K562 (cell line): ENCODE results near the gene ASB6. TPM values are rescaled to one million over a fixed set of nuclear protein-coding genes. Genes with fewer than 3 reads are reported as not detected.
A peak's percentile ranks its signal among the peaks of the same experiment; 100 is the strongest.

ENCODE experiments used
- BCL6 ChIP-seq: fragments of 250-450 bp; sonication (Bioruptor Pico); IDR thresholded peaks from 2 replicates; pipeline ENCODE4 v1.4.0; 2020
- BRF2 ChIP-seq: IDR thresholded peaks from 3 replicates; pipeline ENCODE4 v1.6.1; 2011; ENCODE audit warnings: borderline replicate concordance, mild to moderate bottlenecking; ENCODE audit not compliant: insufficient read length, insufficient read depth
- CBX8 ChIP-seq: fragments of 200-600 bp; sonication (generic); IDR thresholded peaks from 2 replicates; pipeline ENCODE4 v1.6.1; 2012; ENCODE audit warnings: borderline replicate concordance, mixed run types, low read depth, mild to moderate bottlenecking, moderate library complexity, mixed read lengths, low read length, control low read depth, inconsistent platforms; ENCODE audit not compliant: poor library complexity, severe bottlenecking; ENCODE audit errors: extremely low read depth
- E2F1 ChIP-seq: sonication (generic); formaldehyde crosslinking; IDR thresholded peaks from 2 replicates; pipeline ENCODE4 v1.8.1; 2023; ENCODE audit warnings: mild to moderate bottlenecking, missing genetic modification reagents, moderate library complexity
- E4F1 ChIP-seq: fragments of 250-450 bp; sonication (Bioruptor Pico); IDR thresholded peaks from 2 replicates; pipeline ENCODE4 v1.5.0; 2021; ENCODE audit warnings: mild to moderate bottlenecking, borderline replicate concordance
- HDGF ChIP-seq: fragments of 450-650 bp; IDR thresholded peaks from 2 replicates; pipeline ENCODE4 v1.6.1; 2016
- NCOA4 ChIP-seq: fragments of 450-650 bp; IDR thresholded peaks from 2 replicates; pipeline ENCODE4 v1.6.1; 2018; ENCODE audit warnings: mild to moderate bottlenecking; ENCODE audit not compliant: partially characterized antibody
- NR2C2 ChIP-seq, 2 experiments: fragments of 200-800 bp in 1 of 2; sonication (Bioruptor generic) in 1 of 2; sonication (generic) in 1 of 2; formaldehyde crosslinking in 1 of 2; IDR thresholded peaks; 2 replicates each; pipeline versions ENCODE4 v1.6.1 to v1.8.0; 2016 to 2022; ENCODE audit warnings: mild to moderate bottlenecking in 1 of 2, missing compliant biosample characterization in 1 of 2, missing genetic modification characterization in 1 of 2, missing genetic modification reagents in 1 of 2
- SAP30 ChIP-seq: fragments of 200-600 bp; sonication (generic); IDR thresholded peaks from 2 replicates; pipeline ENCODE4 v1.6.1; 2012; ENCODE audit warnings: borderline replicate concordance, low read depth, mild to moderate bottlenecking, moderate library complexity, low read length, control low read depth, inconsistent platforms; ENCODE audit not compliant: insufficient read depth, poor library complexity, severe bottlenecking
- SIX5 ChIP-seq, 2 experiments: IDR thresholded peaks; 2 replicates each; pipeline ENCODE4 v1.6.1; 2011; ENCODE audit warnings: low read length in 2 of 2, borderline replicate concordance in 1 of 2, low read depth in 1 of 2, mild to moderate bottlenecking in 1 of 2, moderate library complexity in 1 of 2; ENCODE audit not compliant: insufficient read depth in 1 of 2
- SPI1 ChIP-seq: IDR thresholded peaks from 2 replicates; pipeline ENCODE4 v1.6.1; 2011; ENCODE audit warnings: low read depth, low read length, control low read depth, borderline replicate concordance
- SRF ChIP-seq, 2 experiments: fragments of 250-450, 450-650 bp in 1 of 2; sonication (Bioruptor Pico) in 1 of 2; sonication (generic) in 1 of 2; formaldehyde crosslinking; IDR thresholded peaks; 2 replicates each; pipeline versions ENCODE4 v1.5.0 to v1.5.1; 2020 to 2022; ENCODE audit warnings: mild to moderate bottlenecking in 1 of 2, missing genetic modification reagents in 1 of 2
- ZFX ChIP-seq: sonication (generic); formaldehyde crosslinking; IDR thresholded peaks from 2 replicates; pipeline ENCODE4 v1.8.0; 2022; ENCODE audit warnings: mild to moderate bottlenecking, missing genetic modification reagents, moderate library complexity
- ZNF224 ChIP-seq: sonication (generic); formaldehyde crosslinking; IDR thresholded peaks from 2 replicates; pipeline ENCODE4 v1.8.0; 2022; ENCODE audit warnings: mild to moderate bottlenecking, missing genetic modification reagents
- ZNF24 ChIP-seq: fragments of 450-650 bp; IDR thresholded peaks from 2 replicates; pipeline ENCODE4 v1.6.1; 2016
- ZNF274 ChIP-seq: IDR thresholded peaks from 2 replicates; pipeline ENCODE4 v1.6.1; 2011; ENCODE audit warnings: low read depth, mild to moderate bottlenecking, low read length, moderate library complexity, borderline replicate concordance
- polyA plus RNA-seq, 8 experiments: library from polyadenylated mRNA; depleted of rRNA in 4 of 8; stranded (reverse) in 5 of 8; unstranded in 3 of 8; fragments of >200 nt; fragmentation: Nextera tagmentation in 2 of 8; fragmentation: Illumina TruSeq in 1 of 8; extraction: Ambion mirVana in 2 of 8; extraction: Trizol in 1 of 8; gene quantifications; 2 replicates each; pipeline versions ENCODE4 v1.2.1 to v1.2.3, GENCODE V29; 2011 to 2014; ENCODE audit warnings: inconsistent platforms in 1 of 8, missing spikeins in 1 of 8
- total RNA-seq, 7 experiments: library from RNA; depleted of rRNA in 6 of 7; stranded (reverse); fragments of >200 nt in 6 of 7; fragmentation: Illumina TruSeq in 2 of 7; extraction: Trizol in 2 of 7; gene quantifications; 2 replicates each; pipeline versions ENCODE4 v1.2.1 to v1.2.3, GENCODE V29; 2011 to 2021; ENCODE audit warnings: low replicate concordance in 1 of 7

The ASB6 gene
- total and polyA plus RNA-seq, 9 of the 15 experiments (the other 6 are each of a cell fraction or from before 2014, with no cell fraction given) = 0.92 to 17.8 (median 11.3) TPM

- TF ChIP-seq SAP30 (peak; percentile 77), SRF (CRISPR knock-in tag; IDR thresholded peaks at IDR 0.05) (peak in 1 of 2 experiments; percentile 83; a peak in 2 of 4 replicates), ZNF224 (CRISPR knock-in tag) (0 out of 2 replicates have a peak, but pooled peaks have one; percentile 76), BCL6 (no peak), E4F1 (CRISPR knock-in tag) (no peak), NCOA4 (no peak), ZFX (CRISPR knock-in tag) (peak; percentile 82), SIX5 (IDR thresholded peaks at IDR 0.05; ENCODE audit: borderline replicate concordance in 1 of 2, insufficient read depth in 1 of 2, low read depth in 1 of 2, low read length in 2 of 2) (peak in 1 of 2 experiments; percentile 17; a peak in 1 of 4 replicates), ZNF24 (peak; percentile 46; the same call in 1 of the 2 replicates), NR2C2 (CRISPR knock-in tag; IDR thresholded peaks at IDR 0.05) (peak; percentile 58; the same call in 1 of the 2 replicates), NR2C2 (tag; IDR thresholded peaks at IDR 0.05) (peak; percentile 75; the same call in 1 of the 2 replicates), CBX8 (no peak), SPI1 (0 out of 2 replicates have a peak, but pooled peaks have one; percentile 3), E2F1 (CRISPR knock-in tag) (peak; percentile 91), HDGF (no peak), ZNF274 (no peak), BRF2 (no peak)
These were observed at the start of gene ASB6 (continued) for GRCh38 chr9:129641750-129642585.
